GM18867 (cell line): ENCODE measurements around the gene ABCC8.
"Not testable (repeated sequence)": the region's sequence is repeated elsewhere in the genome, so short reads cannot be mapped to it uniquely, and the experiment has no call there.

Experiments
- ATAC-seq: cut with Tn5 transposase; IDR thresholded peaks from one replicate; pipeline ENCODE4 v1.9.1; 2021; ENCODE audit warnings: mild to moderate bottlenecking, moderate library complexity; ENCODE audit not compliant: unreplicated experiment

The ABCC8 gene

GRCh38 chr11:17431139-17431538 lies 45.5 kb downstream of the ABCC8 start:
- ATAC-seq, result no peak

- no peak for ATAC-seq
Measured at GRCh38 chr11:17430616-17431015, 46.0 kb downstream of the ABCC8 start.

- no peak for ATAC-seq
Measured at GRCh38 chr11:17428925-17429324, 47.7 kb downstream of the ABCC8 start.

GRCh38 chr11:17428261-17428660 lies 48.4 kb downstream of the ABCC8 start:
- no peak for ATAC-seq

GRCh38 chr11:17426233-17426632 lies 50.4 kb downstream of the ABCC8 start:
- not testable (repeated sequence) for ATAC-seq

- ATAC-seq, result no peak
Measured at GRCh38 chr11:17423533-17424310, 52.9 kb downstream of the ABCC8 start.

DNA sequence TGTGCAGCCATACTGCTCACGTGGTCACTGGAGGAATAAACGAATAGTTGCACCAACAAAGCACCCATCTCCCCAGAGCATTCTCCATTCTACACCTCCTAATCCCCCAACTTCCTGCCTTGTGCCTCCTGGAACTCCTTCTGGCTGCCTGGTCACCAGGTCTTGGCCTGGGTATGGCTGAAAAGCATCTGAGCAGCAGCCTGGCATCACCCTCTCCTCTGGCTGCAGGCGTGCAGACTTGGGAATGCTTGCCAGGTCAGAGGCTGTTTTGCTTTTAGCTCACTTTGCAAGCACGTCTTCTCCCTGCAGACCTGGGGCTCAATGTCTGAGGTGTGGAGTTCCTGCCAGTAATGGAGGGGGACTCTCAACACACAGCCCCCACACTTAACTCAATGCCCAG lies 54.9 kb downstream of the ABCC8 start:
- no peak for ATAC-seq

GRCh38 chr11:17418444-17419081 lies 58.1 kb downstream of the ABCC8 start:
- no peak for ATAC-seq

GRCh38 chr11:17416492-17416891 lies 60.2 kb downstream of the ABCC8 start:
- no peak for ATAC-seq

GRCh38 chr11:17415523-17416104 lies 61.0 kb downstream of the ABCC8 start:
- no peak for ATAC-seq

DNA sequence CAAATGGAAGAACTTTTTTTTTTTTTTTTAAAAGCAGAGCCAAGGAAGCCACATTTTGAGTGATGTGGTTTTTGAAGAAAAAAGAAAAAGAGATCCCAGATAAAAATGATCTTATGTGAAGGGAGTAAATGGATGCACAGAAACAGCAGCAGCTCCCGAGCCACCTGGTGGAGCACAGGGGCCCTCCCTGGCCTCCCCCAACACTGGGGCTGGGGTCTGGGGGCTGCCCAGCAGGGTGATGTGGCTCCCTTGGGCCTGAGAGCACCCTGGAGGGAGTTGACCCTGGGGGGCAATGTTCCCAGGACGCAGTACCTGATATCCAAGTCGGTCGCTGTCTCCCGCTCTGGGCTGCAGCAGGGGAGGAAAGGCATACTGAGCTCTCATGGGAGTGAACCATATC lies 61.7 kb downstream of the ABCC8 start:
- ATAC-seq, result no peak

GRCh38 chr11:17414317-17414737 lies 62.3 kb downstream of the ABCC8 start:
- no peak for ATAC-seq

DNA sequence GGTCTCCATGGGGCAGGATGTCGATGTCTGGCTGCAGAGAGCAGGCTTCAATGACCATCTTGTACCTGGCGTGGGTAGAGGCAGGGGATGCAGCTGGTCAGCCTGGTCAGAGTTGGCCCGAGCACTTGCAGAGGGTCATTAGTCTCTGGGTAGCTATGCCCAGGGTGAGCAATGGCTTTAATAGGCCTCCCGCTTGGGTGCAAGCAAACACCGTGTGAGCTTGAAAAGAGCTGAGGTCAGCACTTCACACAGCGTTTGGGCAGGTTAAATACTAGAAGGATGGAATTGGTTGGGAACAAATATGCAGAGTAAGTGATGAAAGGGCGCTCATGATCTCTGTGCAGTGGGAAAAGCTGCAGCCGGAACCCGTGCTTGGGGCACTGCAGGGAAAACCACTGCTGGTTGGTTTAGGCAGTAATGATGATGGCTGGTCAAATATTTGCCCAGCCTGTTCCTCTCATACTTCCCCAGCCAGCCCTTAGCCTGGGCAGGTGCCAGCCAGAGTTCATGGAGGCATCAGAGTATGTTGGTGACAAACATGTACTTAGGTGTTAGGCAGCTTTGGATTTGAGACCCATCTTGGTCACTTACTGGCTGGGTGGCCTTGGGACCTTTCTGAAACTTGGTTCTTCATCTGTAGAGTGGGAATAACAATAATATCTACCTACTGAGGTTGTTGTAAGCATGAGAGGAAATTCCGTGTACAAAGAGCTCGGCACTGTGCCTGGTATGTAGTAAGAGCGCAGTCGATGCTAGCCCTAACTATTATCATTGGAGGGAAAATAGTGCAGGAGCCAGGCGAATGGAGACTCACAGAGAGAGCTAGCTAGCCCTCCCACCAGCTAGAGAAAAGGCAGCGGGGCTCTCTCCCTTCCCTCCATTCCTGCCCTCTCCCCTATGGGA lies 63.0 kb downstream of the ABCC8 start:
- no peak for ATAC-seq

GRCh38 chr11:17412488-17413180 lies 64.0 kb downstream of the ABCC8 start:
- ATAC-seq, result no peak

DNA sequence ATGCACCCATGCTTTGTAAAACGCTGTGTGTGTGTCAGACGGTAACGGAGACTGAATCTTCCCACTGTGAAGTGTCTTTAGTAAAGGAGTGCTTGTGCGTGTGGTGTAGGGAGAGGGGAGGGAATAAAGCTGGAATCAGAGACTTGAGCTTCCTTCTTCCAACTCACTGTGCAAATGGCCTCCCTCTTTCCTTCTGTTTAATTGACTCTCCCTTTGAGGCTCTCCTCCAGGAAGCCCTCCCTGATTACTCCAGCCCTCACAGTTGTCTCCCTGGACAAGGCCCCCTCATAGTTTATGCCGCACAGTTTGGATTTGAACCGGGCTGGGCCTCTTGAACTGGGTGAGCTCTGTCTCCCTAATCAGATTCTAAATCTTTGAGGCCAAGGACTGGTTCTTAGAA lies 65.2 kb downstream of the ABCC8 start:
- no peak for ATAC-seq

DNA sequence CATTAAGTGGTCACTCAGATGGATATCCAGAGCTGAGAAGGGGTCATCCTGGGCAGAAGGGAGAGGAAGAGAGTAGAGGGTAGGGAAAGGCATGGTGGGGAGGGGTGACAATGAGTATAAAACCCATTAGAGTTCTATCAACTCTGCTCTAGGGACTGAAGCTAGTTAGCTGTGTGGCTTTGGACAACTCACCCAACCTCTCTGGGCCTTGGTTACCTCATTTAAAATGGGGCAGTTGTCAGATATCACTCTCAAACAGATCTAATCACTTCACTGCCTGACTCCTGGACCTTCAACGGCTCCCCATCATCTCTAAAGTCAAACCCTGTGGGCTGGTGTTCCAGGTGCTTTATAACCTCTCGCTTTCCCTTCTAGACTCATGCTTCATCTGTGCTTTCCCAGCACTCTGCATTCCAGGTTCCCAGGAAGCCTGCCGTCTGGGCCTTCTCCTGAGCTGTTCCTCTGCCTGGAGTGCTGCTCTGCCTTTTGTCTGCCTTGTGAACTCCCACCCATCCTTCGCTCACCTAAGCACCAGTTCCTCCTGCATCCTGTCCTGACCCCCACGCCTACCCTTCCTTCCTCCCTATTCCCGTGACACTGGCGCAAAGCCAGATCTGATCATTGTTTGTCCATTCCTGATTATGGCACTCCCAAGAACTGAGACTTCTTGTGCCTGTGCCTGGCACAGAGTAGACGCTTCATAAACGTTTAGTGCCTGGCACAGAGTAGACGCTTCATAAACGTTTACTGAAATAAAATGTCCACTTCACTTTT lies 65.9 kb downstream of the ABCC8 start:
- no peak for ATAC-seq

- ATAC-seq, result no peak
Measured at GRCh38 chr11:17408641-17409040, 68.0 kb downstream of the ABCC8 start.

DNA sequence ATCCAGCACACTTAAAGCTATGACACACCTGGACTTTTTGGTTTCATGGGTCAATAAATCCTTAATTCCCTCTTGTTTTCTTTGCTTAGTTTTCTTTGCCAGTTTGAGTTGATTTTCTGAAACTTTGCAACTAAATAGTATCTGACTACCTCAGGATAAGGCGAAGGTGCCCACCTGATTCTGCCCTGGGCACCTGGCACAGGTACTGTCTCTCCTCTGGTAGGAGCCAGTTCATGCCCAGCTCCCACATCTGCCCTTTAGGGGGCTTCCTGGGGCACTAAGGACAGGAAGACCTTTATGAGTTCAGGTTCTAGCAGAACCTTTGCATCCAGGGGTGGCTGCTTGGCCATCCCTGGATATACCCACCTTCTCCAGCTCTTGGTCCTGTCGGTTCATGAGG lies 68.6 kb downstream of the ABCC8 start:
- no peak for ATAC-seq

GRCh38 chr11:17407575-17407974 lies 69.1 kb downstream of the ABCC8 start:
- no peak for ATAC-seq

- ATAC-seq, result no peak
Measured at GRCh38 chr11:17406818-17407149, 69.9 kb downstream of the ABCC8 start.
